ENCODE data around the gene CMC2.

The CMC2 gene

GRCh38 chr16:80971819-80972218 is 34.9 kb downstream of the CMC2 start:
- no peak for DNase-seq

GRCh38 chr16:80969114-80969484 is 37.6 kb downstream of the CMC2 start:
- no peak for DNase-seq

- DNase-seq = no peak
Measured at GRCh38 chr16:80968386-80969113, 38.1 kb downstream of the CMC2 start.

DNA sequence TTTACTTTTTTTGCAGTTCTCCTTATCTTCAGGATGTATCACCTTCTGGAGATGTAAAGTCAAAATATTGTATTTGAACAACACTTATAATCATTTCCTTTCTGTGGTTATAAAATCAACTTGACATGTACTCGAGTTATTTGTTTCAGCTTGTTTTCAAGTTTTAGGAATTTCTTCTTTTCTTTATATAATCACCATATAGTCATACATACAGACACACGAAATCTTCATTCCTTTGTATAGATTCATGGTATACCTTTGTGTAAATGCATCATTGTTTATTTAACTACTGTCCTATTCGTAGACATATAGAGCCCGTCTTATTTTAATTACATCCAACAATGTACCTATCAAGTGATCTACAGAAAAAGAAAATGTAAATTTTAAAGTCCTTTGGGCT is 40.1 kb downstream of the CMC2 start:
- DNase-seq = no peak

GRCh38 chr16:80964351-80964750 is 42.3 kb downstream of the CMC2 start:
- no peak for DNase-seq

GRCh38 chr16:80962879-80963278 is 43.8 kb downstream of the CMC2 start:
- no peak for DNase-seq

DNA sequence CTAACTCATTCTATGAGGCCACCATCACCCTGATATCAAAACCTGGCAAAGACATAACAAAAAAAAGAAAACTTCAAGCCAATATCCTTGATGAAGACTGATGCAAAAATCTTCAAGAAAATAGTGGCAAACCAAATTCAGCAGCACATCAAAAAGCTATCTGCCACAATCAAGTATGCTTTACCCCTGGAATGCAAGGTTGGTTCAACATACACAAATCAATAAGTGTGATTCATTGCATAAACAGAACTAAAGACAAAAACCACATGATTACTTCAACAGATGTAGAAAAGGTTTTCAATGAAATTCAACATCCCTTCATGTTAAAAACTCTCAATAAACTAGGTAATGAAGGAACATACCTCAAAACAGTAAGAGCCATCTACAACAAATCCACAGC is 48.4 kb downstream of the CMC2 start:
- no peak for DNase-seq

DNA sequence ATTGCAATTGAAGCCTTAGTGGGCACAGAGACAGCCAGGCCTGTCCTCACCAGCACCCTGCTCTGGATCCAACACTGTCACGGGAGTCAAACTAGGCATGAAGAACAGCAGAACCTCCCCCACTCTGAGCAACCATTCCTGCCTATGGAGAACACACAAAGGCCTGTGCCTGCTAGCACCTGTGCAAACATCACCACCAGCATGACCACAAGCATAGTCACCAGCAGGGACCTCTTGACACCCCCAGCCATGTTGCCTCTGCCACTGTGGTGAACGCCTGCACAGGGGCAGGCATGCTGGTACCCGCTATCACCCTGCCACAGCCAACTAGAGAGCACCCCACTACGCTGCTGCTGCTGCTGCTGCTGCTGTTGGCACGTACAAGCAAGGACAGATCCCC is 51.7 kb downstream of the CMC2 start:
- DNase-seq = no peak

DNA sequence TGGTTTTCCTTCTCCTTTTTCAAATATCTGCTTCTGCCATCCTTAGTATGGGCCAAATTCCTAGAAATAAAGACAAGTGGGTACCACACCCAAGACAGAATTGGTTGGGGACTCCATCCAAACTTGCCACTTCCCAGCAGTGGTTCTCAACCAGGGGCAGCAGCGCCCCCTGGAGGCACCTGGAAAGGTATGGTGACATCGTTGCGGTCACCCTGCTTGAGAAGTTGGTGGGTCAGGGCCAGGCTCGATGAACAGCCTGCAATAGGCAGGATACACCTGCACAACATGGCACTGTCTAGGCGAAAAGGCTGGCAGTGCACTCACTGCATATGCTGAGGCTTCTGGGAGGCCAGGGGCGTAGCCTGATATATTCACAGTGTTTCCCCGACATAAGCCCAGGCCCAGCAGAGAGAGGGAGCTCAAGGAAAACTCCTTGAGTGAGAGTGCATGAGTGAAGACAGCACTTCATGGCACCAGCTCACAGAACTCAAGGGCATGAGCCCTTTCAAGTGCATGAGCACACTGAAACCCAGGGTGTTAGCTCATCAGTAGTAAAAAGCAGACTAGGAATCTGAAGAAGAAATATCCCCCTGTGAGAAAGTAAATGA is 57.7 kb downstream of the CMC2 start:
- DNase-seq = peak; percentile 60

DNA sequence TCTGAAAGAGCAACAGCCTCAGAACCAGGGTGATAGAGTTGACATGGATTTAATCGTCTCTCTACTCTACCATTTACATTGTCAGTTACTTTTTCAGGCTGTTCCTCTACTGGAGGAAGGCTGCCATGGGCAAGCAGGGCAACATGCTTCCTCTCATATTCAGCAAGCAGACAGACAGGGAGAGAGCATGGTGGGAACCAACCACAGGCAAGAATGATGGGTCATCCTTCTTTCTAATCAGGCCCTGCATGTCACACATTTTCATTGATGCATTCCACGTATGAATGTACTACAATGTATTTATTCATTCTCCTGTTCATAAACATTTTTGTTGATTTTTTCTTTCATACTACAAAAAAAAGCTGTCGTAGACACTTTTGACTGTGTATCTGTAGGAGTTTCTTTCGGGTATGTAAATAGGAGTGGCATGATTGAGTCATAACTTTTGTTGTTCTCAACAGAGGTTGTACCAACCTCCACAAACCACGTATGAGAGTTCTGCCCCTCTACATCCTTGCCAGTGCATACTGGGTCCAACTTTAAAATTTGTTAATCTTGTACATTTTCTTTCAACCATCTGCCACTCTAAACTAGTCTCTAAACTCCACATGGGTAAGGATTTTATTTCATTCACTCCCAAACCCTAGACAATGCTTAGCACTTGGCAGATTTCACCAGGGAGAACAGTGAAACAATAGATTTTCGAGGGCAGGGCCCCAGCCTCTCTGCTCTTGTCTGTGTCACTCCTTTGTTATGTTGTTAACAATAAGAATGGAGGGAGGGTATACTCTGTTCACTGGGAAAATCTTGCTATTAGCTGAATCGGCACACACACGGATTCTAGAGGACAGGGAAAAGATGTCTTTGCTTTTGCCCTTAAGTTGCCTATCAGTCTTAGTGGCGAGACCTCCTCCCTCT is 58.7 kb downstream of the CMC2 start:
- no peak for DNase-seq

DNA sequence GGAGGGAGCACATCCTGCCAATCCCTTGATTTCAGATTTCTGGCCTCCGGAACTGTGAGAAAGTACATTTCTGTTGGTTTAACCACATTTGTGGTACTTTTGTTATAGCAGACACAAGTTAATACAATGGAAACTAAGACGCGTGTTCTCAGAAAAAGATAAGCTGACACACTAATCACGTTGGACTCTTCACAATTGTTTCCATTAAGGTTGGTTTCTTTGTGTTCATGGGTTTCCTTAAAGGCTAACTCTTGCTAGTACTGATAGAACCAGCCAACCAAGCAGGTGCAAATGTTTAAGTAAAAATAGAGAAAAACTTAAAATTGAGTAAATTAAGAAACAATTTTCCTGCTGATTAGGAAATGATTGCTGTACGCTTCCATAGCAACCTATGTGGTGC is 59.4 kb downstream of the CMC2 start:
- no peak for DNase-seq

- no peak for DNase-seq
Measured at GRCh38 chr16:80946481-80946880, 60.2 kb downstream of the CMC2 start.

DNA sequence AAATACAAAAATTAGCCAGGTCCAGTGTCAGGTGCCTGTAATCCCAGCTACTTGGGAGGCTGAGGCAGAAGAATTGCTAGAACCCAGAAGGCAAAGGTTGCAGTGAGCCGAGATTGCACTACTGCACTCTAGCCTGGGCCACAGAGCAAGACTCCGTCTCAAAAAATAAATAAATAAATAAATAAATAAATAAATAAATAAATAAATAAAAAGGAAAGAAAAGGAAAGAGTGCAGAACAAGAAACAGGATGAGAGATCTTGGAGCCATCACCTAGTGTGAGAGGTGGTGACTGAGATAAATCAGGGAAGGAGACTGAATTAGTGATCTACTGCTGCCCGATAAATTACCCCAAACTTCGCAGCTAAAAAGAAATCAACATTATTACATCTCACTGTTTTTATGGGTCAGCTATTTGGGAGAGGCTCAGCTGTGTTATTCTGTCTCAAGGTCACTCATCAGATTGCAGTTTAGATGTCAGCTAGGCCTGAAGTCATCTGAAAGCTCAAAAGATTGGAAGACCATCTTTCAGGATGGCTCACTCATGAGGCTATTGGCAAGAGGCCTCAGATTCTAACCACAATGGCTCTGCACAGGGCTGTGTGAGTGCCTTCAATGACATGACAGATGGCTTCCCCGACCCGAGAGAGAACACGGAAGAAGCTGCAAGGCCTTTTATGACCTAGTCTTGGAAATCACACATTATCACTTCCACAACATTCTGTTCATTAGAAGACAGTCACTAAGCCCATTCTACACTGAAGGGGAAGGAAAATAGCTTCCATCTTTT is 66.4 kb downstream of the CMC2 start:
- no peak for DNase-seq

GRCh38 chr16:80938879-80939260 is 67.8 kb downstream of the CMC2 start:
- no peak for DNase-seq

- no peak for DNase-seq
Measured at GRCh38 chr16:80938004-80938878, 68.4 kb downstream of the CMC2 start.

- no peak for DNase-seq
Measured at GRCh38 chr16:80936410-80936809, 70.3 kb downstream of the CMC2 start.

GRCh38 chr16:80935691-80936090 is 71.0 kb downstream of the CMC2 start:
- no peak for DNase-seq

GRCh38 chr16:80932708-80933095 is 74.0 kb downstream of the CMC2 start:
- DNase-seq = peak; percentile 3

DNA sequence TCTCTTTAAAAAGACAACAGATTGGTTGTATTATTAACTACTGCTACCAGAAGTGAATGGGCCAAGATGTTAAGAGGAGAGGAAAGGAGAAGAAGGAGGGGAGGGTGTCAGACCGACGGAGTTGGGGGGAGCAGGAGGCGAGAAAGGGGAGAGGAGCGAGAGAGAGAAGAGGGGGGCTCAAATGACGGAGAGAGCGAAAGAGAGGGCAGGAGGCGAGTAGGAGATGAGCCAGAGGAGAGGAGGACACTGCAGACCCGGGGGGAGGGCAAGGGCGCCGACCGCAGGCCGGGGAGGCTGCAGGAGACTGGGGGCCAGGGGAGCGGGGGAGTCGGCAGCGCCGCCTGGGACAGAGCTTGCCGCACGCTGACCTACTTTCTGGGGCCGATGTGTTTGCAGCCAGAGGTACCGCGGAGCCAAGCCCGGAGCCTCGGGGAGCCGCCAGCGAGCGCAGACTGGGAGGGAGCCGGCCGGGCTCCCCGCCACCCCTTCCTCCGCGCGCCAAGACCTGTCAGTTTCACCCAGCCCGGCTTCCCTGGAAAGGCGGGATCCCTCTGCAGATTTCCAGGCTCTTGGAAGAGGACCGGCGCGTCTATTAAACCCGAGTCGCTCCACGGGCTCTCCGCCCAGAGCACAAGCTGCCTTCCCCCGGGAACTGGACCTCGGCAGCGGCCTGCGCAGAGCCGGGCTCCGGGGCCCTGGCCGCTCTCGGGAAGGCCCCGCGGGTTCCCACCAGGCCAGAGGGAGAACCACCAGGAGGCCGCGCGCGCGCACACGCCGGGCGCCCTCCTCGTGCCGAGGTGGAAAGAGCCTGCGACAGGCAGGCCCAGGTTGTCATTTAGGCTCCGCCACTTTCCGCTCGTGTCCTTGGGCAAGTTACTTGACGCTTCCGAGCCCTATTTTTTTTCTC is 74.6 kb downstream of the CMC2 start:
- DNase-seq = peak; percentile 42

GRCh38 chr16:80924372-80924978 is 82.2 kb downstream of the CMC2 start:
- DNase-seq = peak; percentile 65

- no peak for DNase-seq
Measured at GRCh38 chr16:80923356-80923755, 83.3 kb downstream of the CMC2 start.

Data from stimulated activated CD4-positive, alpha-beta T cell treated with anti-CD3 and anti-CD28 coated beads, Interleukin-15, amount 100 ng/mL, for 24 hours (primary cell).